Retina (tissue), 1 donor: ENCODE results near the gene ZMIZ1.
A peak's percentile ranks its signal among the peaks of the same experiment; 100 is the strongest.
"Not testable (repeated sequence)": the region's sequence is repeated elsewhere in the genome, so short reads cannot be mapped to it uniquely, and the experiment has no call there.

ENCODE experiments used
- DNase-seq: peaks from one replicate; pipeline ENCODE4 v3.0.0-alpha.2; 2016

ZMIZ1 gene

GRCh38 chr10:79275431-79275851 lies 206.7 kb downstream of the ZMIZ1 start:
- no peak for DNase-seq

- DNase-seq = peak; percentile 69
Measured at GRCh38 chr10:79277579-79278269, 209.0 kb downstream of the ZMIZ1 start.

- not testable (repeated sequence) for DNase-seq
Measured at GRCh38 chr10:79279047-79279446, 210.3 kb downstream of the ZMIZ1 start.

- no peak for DNase-seq
Measured at GRCh38 chr10:79280956-79281355, 212.2 kb downstream of the ZMIZ1 start.

- DNase-seq = no peak
Measured at GRCh38 chr10:79282388-79282787, 213.6 kb downstream of the ZMIZ1 start.

- DNase-seq = no peak
Measured at GRCh38 chr10:79283616-79284015, 214.8 kb downstream of the ZMIZ1 start.

GRCh38 chr10:79284158-79284871 lies 215.5 kb downstream of the ZMIZ1 start:
- no peak for DNase-seq

- no peak for DNase-seq
Measured at GRCh38 chr10:79285315-79286197, 216.8 kb downstream of the ZMIZ1 start.

GRCh38 chr10:79286318-79286951 lies 217.7 kb downstream of the ZMIZ1 start:
- DNase-seq = no peak

- DNase-seq = no peak
Measured at GRCh38 chr10:79287973-79288723, 219.4 kb downstream of the ZMIZ1 start.

- no peak for DNase-seq
Measured at GRCh38 chr10:79289801-79290200, 221.0 kb downstream of the ZMIZ1 start.

GRCh38 chr10:79292026-79292766 lies 223.4 kb downstream of the ZMIZ1 start:
- DNase-seq = no peak

GRCh38 chr10:79292891-79293746 lies 224.4 kb downstream of the ZMIZ1 start:
- no peak for DNase-seq

- no peak for DNase-seq
Measured at GRCh38 chr10:79293841-79294581, 225.2 kb downstream of the ZMIZ1 start.

GRCh38 chr10:79295563-79295962 lies 226.8 kb downstream of the ZMIZ1 start:
- DNase-seq = no peak

- no peak for DNase-seq
Measured at GRCh38 chr10:79296431-79296830, 227.7 kb downstream of the ZMIZ1 start.

GRCh38 chr10:79298403-79299244 lies 229.9 kb downstream of the ZMIZ1 start:
- no peak for DNase-seq

GRCh38 chr10:79299397-79300241 lies 230.9 kb downstream of the ZMIZ1 start:
- DNase-seq = no peak
